SK-N-SH treated with all-trans-retinoic acid at 6 μM for 48 hours (cell line): ENCODE results near the gene TSHZ2.

Source experiments
- ATAC-seq: fragments of 200-7000 bp; cut with Tn5 transposase; 3 replicates; pipeline ENCODE4 v1.9.1; 2020; ENCODE audit warnings: mild to moderate bottlenecking, moderate library complexity
- ARNTL ChIP-seq: fragments of 450-650 bp; formaldehyde crosslinking; IDR thresholded peaks from 2 replicates; pipeline ENCODE4 v1.5.0; 2020; ENCODE audit warnings: low read depth, mild to moderate bottlenecking, moderate library complexity, borderline replicate concordance
- CSDC2 ChIP-seq: fragments of 250-450 bp; sonication (Bioruptor Pico); IDR thresholded peaks from 2 replicates; pipeline ENCODE4 v1.5.0; 2020; ENCODE audit warnings: mild to moderate bottlenecking, moderate library complexity
- ESRRG ChIP-seq: fragments of 250-450 bp; sonication (Bioruptor Pico); IDR thresholded peaks from 2 replicates; pipeline ENCODE4 v1.6.1; 2021; ENCODE audit warnings: mild to moderate bottlenecking
- GLIS3 ChIP-seq: fragments of 250-450 bp; sonication (Bioruptor Pico); IDR thresholded peaks from 2 replicates; pipeline ENCODE4 v1.5.0; 2020; ENCODE audit warnings: mild to moderate bottlenecking, moderate library complexity
- ISL1 ChIP-seq: fragments of 250-450 bp; sonication (Bioruptor Pico); IDR thresholded peaks from 2 replicates; pipeline ENCODE4 v2.1.2; 2022; ENCODE audit warnings: mild to moderate bottlenecking, moderate library complexity
- OSR1 ChIP-seq: fragments of 250-450 bp; sonication (Bioruptor Pico); IDR thresholded peaks from 2 replicates; pipeline ENCODE4 v1.8.0; 2022; ENCODE audit warnings: moderate library complexity, mild to moderate bottlenecking, inconsistent platforms
- PATZ1 ChIP-seq: fragments of 250-450 bp; sonication (Bioruptor Pico); IDR thresholded peaks from 2 replicates; pipeline ENCODE4 v1.8.0; 2020; ENCODE audit warnings: mild to moderate bottlenecking, moderate library complexity, borderline replicate concordance
- POU6F1 ChIP-seq: fragments of 250-450 bp; sonication (Bioruptor Pico); IDR thresholded peaks from 2 replicates; pipeline ENCODE4 v1.8.0; 2021; ENCODE audit warnings: low read depth, mild to moderate bottlenecking, moderate library complexity, borderline replicate concordance
- PPARA ChIP-seq: fragments of 250-450 bp; sonication (Bioruptor Pico); IDR thresholded peaks from 2 replicates; pipeline ENCODE4 v1.5.0; 2020; ENCODE audit warnings: mild to moderate bottlenecking, borderline replicate concordance
- RARB ChIP-seq: fragments of 250-450 bp; sonication (Bioruptor Pico); IDR thresholded peaks from 2 replicates; pipeline ENCODE4 v1.8.0; 2021; ENCODE audit warnings: mild to moderate bottlenecking, moderate library complexity
- SNAI2 ChIP-seq: fragments of 250-450 bp; sonication (Bioruptor Pico); IDR thresholded peaks from 2 replicates; pipeline ENCODE4 v1.5.0; 2020; ENCODE audit warnings: mild to moderate bottlenecking, moderate library complexity
- TCF4 ChIP-seq: fragments of 250-450 bp; sonication (Bioruptor Pico); IDR thresholded peaks from 2 replicates; pipeline ENCODE4 v1.8.0; 2021; ENCODE audit warnings: mild to moderate bottlenecking, moderate library complexity, borderline replicate concordance
- TOX ChIP-seq: fragments of 250-450 bp; sonication (Bioruptor Pico); IDR thresholded peaks from 2 replicates; pipeline ENCODE4 v1.8.0; 2021; ENCODE audit warnings: mild to moderate bottlenecking, moderate library complexity, borderline replicate concordance
- ZC3H10 ChIP-seq: fragments of 250-450 bp; sonication (Bioruptor Pico); IDR thresholded peaks from 2 replicates; pipeline ENCODE4 v1.5.1; 2021; ENCODE audit warnings: mild to moderate bottlenecking, moderate library complexity
- ZFP3 ChIP-seq: fragments of 250-450 bp; sonication (Bioruptor Pico); IDR thresholded peaks from 2 replicates; pipeline ENCODE4 v1.5.0; 2020; ENCODE audit warnings: mild to moderate bottlenecking, moderate library complexity
- ZNF565 ChIP-seq: fragments of 450-650 bp; formaldehyde crosslinking; conservative IDR thresholded peaks from 2 replicates; pipeline ENCODE4 v1.5.0; 2020; ENCODE audit warnings: low read depth, mild to moderate bottlenecking, moderate library complexity
- ZNF70 ChIP-seq: fragments of 450-650 bp; formaldehyde crosslinking; IDR thresholded peaks from 2 replicates; pipeline ENCODE4 v1.5.0; 2020; ENCODE audit warnings: mild to moderate bottlenecking, moderate library complexity
- ZNF8 ChIP-seq: fragments of 450-650 bp; formaldehyde crosslinking; IDR thresholded peaks from 2 replicates; pipeline ENCODE4 v1.5.0; 2020; ENCODE audit warnings: mild to moderate bottlenecking, moderate library complexity
- TF ChIP-seq, protein P1 (sequence below): fragments of 250-450 bp; sonication (Bioruptor Pico); IDR thresholded peaks from 2 replicates; pipeline ENCODE4 v1.5.1; 2021; ENCODE audit warnings: mild to moderate bottlenecking, moderate library complexity
- TF ChIP-seq, protein P2 (sequence below): fragments of 250-450 bp; sonication (Bioruptor Pico); IDR thresholded peaks from 2 replicates; pipeline ENCODE4 v1.5.1; 2020; ENCODE audit warnings: low read depth, mild to moderate bottlenecking, moderate library complexity
- TF ChIP-seq, protein P3 (sequence below): fragments of 250-450 bp; sonication (Bioruptor Pico); IDR thresholded peaks from 2 replicates; pipeline ENCODE4 v1.5.0; 2020; ENCODE audit warnings: mild to moderate bottlenecking, moderate library complexity

Gene TSHZ2

GRCh38 chr20:52936351-52937340 is 35.5 kb upstream of the TSHZ2 start:
- TF ChIP-seq PPARA (CRISPR knock-in tag) = no peak
- TF ChIP-seq, protein P1, sequence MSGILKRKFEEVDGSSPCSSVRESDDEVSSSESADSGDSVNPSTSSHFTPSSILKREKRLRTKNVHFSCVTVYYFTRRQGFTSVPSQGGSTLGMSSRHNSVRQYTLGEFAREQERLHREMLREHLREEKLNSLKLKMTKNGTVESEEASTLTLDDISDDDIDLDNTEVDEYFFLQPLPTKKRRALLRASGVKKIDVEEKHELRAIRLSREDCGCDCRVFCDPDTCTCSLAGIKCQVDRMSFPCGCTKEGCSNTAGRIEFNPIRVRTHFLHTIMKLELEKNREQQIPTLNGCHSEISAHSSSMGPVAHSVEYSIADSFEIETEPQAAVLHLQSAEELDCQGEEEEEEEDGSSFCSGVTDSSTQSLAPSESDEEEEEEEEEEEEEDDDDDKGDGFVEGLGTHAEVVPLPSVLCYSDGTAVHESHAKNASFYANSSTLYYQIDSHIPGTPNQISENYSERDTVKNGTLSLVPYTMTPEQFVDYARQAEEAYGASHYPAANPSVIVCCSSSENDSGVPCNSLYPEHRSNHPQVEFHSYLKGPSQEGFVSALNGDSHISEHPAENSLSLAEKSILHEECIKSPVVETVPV (CRISPR knock-in tag) = no peak
- TF ChIP-seq ARNTL (CRISPR knock-in tag) = no peak
- TF ChIP-seq ISL1 (CRISPR knock-in tag) = no peak
- no peak for TF ChIP-seq OSR1 (CRISPR knock-in tag)
- TF ChIP-seq ESRRG (CRISPR knock-in tag) = no peak
- TF ChIP-seq, protein P2, sequence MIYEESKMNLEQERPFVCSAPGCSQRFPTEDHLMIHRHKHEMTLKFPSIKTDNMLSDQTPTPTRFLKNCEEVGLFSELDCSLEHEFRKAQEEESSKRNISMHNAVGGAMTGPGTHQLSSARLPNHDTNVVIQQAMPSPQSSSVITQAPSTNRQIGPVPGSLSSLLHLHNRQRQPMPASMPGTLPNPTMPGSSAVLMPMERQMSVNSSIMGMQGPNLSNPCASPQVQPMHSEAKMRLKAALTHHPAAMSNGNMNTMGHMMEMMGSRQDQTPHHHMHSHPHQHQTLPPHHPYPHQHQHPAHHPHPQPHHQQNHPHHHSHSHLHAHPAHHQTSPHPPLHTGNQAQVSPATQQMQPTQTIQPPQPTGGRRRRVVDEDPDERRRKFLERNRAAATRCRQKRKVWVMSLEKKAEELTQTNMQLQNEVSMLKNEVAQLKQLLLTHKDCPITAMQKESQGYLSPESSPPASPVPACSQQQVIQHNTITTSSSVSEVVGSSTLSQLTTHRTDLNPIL (CRISPR knock-in tag) = no peak
- TF ChIP-seq, protein P3, sequence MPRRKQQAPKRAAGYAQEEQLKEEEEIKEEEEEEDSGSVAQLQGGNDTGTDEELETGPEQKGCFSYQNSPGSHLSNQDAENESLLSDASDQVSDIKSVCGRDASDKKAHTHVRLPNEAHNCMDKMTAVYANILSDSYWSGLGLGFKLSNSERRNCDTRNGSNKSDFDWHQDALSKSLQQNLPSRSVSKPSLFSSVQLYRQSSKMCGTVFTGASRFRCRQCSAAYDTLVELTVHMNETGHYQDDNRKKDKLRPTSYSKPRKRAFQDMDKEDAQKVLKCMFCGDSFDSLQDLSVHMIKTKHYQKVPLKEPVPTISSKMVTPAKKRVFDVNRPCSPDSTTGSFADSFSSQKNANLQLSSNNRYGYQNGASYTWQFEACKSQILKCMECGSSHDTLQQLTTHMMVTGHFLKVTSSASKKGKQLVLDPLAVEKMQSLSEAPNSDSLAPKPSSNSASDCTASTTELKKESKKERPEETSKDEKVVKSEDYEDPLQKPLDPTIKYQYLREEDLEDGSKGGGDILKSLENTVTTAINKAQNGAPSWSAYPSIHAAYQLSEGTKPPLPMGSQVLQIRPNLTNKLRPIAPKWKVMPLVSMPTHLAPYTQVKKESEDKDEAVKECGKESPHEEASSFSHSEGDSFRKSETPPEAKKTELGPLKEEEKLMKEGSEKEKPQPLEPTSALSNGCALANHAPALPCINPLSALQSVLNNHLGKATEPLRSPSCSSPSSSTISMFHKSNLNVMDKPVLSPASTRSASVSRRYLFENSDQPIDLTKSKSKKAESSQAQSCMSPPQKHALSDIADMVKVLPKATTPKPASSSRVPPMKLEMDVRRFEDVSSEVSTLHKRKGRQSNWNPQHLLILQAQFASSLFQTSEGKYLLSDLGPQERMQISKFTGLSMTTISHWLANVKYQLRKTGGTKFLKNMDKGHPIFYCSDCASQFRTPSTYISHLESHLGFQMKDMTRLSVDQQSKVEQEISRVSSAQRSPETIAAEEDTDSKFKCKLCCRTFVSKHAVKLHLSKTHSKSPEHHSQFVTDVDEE = no peak
- TF ChIP-seq ZC3H10 (CRISPR knock-in tag) = no peak

DNA sequence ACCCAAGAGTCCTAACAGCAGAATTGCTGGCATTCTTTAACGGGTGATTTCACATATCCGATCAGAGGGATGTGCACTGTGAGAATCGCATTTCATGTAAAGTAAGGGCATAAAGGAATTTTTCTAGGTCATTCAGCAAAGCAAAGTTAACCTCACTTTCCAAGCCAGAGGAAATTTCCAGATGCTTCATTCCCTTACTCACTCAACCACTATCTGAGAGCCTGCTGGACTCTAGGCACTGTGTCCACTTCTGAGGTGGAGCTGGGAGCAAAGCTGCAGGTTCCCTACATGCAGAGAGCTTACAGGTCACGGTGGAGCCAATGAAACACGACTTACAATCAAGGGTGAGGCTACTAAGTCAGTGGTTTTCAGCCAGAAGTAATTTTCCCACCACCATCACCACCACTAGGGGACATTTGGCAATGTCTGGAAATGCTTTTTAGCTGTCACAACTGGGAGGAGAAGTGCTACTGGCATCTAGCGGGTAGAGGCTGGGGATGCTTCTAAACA is 34.5 kb upstream of the TSHZ2 start:
- TF ChIP-seq ISL1 (CRISPR knock-in tag) (no peak), ESRRG (CRISPR knock-in tag) (no peak), ZFP3 (CRISPR knock-in tag) (no peak), GLIS3 (CRISPR knock-in tag) (no peak), OSR1 (CRISPR knock-in tag) (no peak), PATZ1 (CRISPR knock-in tag) (no peak), POU6F1 (CRISPR knock-in tag) (no peak), SNAI2 (CRISPR knock-in tag) (no peak), ZNF8 (CRISPR knock-in tag) (no peak), CSDC2 (no peak), PPARA (CRISPR knock-in tag) (no peak), ZNF565 (CRISPR knock-in tag) (no peak), ZC3H10 (CRISPR knock-in tag) (no peak), RARB (CRISPR knock-in tag) (no peak), TCF4 (no peak), TOX (CRISPR knock-in tag) (no peak), ZNF70 (CRISPR knock-in tag) (no peak)
- TF ChIP-seq, protein P3 = no peak
- TF ChIP-seq, protein P2 (CRISPR knock-in tag) = no peak
- TF ChIP-seq, all 23 proteins: peak for 0
- ATAC-seq = no peak

More at GRCh38 chr20:52936351-52937340, 35.5 kb upstream of the TSHZ2 start:
- no peak for ATAC-seq
